GM21515 (cell line): Measurements from ENCODE around the gene PIP5KL1.
"Not testable (repeated sequence)": the region's sequence is repeated elsewhere in the genome, so short reads cannot be mapped to it uniquely, and the experiment has no call there.

Source experiments
- ATAC-seq: cut with Tn5 transposase; IDR thresholded peaks from one replicate; pipeline ENCODE4 v1.9.1; 2021; ENCODE audit not compliant: unreplicated experiment

The PIP5KL1 gene

GRCh38 chr9:127896395-127897192 lies 34.0 kb downstream of the PIP5KL1 start:
- ATAC-seq: no peak

GRCh38 chr9:127895811-127896210 lies 34.8 kb downstream of the PIP5KL1 start:
- ATAC-seq: no peak

GRCh38 chr9:127893392-127893791 lies 37.2 kb downstream of the PIP5KL1 start:
- no peak for ATAC-seq

- ATAC-seq: no peak
These were observed 37.7 kb downstream of the PIP5KL1 start for GRCh38 chr9:127892831-127893230.

DNA sequence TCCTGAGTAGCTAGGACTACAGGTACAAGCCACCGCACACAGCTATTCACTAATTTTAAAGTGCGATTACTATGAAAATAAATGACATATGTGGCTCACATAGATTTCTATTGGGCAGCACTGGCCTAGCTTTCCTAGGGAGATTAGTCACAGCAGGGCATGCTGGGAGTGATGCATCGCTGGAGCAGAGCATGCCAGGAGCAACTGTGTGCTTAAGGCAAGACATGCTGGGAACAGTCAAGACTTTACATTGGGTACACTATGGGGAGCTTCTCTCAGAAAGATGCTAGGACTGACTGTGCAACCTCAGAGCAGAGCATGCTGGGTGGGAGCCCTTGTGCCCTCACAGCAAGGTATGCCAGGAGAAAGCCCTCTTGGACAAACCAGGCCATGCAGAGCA lies 40.5 kb downstream of the PIP5KL1 start:
- no peak for ATAC-seq

DNA sequence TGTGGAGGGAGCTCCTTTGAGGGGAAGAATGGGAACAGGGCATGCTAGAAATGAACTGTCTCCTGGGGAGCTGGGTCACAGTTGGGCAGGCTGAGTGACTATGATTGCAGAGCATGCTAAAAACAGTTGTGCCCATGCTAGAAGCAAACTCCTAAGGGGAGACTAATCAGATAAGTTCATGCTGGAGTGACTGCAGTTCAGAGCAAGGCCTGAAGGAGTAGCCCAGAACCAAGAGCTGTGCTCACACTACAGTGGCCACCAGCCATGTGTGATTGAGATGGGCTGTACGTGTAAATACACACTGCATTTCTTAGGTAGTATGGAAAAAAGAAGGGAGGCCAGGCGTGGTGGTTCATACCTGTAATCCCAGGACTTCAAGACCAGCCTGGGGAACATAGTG lies 42.8 kb downstream of the PIP5KL1 start:
- ATAC-seq: no peak

DNA sequence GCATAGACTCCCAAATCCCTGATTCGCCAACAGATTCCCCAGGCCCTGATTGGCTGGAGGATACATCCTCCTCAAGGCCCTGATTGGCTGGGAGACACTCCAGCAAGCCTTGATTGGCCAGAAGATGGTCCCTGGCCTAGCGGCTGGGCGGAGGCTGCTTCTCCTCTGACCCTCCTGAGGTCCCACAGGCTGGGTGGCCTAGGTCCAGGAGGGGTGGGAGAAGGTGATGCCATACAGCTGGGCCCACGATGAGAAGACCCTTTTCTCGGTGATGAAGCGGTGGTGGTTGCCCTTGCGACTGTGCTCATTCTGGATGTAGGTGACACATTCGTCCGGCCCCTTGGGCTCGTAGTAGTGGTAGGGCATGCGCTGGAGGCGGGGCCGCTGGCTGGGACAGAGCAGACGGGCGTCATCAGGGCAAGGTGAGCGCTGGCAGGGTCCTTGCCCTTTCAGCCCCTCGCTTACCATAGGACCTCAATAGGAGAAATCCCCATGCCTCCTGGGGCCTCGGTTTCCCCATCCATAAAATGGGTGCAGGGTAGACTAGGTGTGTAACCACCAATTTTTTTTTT lies 44.1 kb downstream of the PIP5KL1 start:
- ATAC-seq: no peak

DNA sequence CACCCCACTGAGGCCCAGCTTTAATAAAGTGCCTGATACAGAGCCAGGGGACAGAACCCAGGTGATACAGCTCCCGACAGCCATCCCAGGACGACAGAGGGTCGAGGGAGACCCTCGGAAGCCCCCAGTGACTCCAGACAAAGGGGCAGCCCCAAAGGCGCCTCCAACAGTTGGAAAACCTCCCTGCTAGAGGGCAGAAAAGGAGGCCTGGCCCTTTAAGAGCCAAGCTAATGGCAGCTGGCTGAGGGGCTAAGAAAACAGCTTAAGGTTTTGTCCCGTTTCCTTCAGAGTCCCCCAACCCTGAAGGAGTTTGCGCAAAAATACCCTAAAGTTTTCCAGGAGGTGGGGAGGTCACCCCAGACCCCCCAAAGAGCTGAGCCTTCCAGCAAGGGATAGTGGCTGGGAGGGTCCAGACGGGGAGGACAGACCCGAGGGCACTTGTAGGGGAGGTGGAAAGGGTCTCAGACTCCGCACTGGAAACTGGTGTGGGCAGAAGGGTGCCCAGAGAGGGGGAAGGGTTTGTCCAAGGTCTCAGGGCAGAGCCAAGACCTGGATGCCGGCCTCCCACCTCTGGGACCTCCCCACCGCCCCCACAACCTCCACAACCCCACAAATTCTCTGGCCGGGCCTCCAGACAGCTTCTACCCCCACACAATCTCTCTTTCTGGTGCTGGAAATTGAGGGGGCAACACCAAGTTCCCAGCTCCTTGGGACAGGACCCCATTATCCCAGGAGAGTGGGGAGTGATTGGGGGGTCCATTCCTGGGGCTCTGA lies 44.9 kb downstream of the PIP5KL1 start:
- no peak for ATAC-seq

DNA sequence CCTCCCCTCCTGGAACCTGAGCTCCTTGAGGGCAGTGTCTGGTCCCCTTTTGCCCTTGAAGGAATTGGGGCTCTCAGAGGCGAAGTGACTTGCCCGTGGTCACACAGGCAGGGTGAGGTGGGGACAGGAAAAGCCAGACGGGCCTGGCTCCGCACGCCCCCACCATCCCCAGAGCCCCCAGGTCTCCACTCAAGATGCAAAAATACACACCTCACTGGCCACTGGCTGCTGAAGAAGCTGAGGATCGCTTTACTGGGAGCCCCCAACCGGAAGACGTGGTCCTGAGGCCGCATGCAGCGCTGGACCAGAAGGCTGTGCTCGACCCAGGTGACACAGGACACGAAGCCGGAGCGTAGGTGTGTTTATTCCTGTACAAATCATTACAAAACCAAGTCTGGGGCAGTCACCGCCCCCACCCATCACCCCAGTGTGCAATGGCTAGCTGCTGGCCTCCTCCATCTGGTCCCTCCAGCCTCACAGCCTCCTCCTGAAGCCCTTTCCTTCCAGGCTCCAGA lies 45.5 kb downstream of the PIP5KL1 start:
- no peak for ATAC-seq

GRCh38 chr9:127884427-127884911 lies 46.1 kb downstream of the PIP5KL1 start:
- ATAC-seq: no peak

DNA sequence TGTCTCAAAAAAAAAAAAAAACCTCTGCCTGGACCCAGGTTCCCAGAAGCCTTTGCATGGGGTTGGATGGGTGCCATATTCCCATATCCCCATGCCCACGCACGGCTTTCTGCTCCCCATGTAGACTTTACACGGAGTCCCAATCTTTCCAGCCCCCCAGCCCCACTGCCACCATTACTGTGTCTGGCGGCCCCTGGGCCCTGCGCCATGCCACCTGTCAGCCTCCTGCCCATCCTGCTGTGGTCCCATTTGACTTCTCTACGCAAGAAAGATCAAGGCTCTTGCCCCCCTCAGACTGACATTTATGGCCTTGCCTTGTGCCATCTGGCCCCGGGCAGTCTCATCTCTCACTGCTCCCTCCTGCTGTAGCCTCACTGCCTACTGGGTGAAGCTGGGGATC lies 46.6 kb downstream of the PIP5KL1 start:
- no peak for ATAC-seq

DNA sequence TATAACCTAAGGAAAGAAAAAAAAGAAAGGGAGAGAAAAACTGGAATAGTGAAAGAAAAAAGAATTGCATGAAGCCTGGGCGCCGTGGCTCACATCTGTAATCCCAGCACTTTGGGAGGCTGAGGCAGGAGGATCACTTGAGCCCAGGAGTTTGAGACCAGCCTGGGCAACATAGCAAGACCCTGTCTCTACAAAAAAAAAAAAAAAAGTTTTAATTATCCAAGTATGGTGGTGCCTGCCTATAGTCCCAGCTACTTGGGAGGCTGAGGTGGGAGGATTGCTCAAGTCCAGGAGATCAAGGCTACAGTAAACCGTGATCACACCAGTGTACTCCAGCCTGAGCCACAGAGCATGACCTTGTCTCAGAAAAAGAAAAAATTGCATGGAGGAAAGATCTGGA lies 48.9 kb downstream of the PIP5KL1 start:
- not testable (repeated sequence) for ATAC-seq

- ATAC-seq: no peak
These were observed 50.4 kb downstream of the PIP5KL1 start for GRCh38 chr9:127880143-127880542.

GRCh38 chr9:127878652-127879390 lies 51.8 kb downstream of the PIP5KL1 start:
- no peak for ATAC-seq

DNA sequence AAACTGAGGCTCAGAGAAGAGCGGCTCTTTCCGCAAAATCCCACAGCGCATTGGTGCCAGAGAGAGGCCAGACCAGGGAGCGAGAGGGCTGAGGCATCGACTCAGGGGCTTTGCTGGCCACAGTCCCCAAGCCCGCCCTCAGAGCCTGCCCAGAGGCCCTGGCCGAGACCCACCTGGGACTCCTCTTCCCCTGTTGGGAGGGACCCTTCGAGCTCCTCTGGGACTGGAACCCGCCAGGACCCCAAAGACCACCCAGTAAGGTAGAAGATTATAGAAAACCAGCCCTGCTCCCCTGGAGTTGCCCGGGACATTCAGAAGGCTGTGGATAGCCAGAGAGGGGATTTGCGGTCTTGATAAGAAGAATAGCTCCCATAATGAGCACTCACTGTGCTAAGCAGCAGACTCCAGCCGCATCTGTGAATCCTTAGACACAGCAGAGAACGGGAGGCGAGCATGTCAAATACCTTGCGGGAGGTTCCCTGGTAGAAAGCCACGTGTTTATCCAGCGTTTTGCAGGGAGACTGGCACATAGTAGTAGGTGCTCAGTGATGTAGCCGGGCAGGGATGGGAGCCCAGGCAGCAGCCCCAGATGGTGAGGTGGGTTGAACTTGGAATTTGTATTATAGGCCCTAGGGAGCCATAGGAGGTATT lies 52.5 kb downstream of the PIP5KL1 start:
- ATAC-seq: no peak

DNA sequence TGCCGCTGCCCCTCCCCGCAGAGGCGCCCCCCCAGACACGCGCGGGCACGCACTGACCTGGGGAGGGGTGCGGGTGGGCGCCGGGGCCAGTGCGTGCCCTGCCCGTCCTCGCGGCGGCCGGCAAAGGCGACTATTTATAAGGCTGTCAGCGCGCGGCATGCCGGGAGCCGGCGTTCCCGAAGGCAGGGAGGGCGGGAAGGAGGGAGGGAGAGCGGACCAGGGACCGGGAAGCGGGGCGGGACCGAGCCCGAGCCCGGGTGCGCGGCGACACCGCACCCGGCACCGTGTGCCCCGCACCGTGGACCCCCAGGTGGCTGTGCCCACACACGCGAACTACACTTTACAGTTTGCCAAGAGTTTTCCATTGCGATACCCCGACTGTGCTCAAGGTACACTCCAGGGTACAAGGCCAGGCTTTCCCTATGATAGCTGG lies 53.0 kb downstream of the PIP5KL1 start, which contains the start of gene AK1:
TSS of gene AK1 (minus strand) at position 110 of the 433 bp plus-strand sequence. CDS start 3,058 bp downstream, outside the sequence.
- no peak for ATAC-seq

DNA sequence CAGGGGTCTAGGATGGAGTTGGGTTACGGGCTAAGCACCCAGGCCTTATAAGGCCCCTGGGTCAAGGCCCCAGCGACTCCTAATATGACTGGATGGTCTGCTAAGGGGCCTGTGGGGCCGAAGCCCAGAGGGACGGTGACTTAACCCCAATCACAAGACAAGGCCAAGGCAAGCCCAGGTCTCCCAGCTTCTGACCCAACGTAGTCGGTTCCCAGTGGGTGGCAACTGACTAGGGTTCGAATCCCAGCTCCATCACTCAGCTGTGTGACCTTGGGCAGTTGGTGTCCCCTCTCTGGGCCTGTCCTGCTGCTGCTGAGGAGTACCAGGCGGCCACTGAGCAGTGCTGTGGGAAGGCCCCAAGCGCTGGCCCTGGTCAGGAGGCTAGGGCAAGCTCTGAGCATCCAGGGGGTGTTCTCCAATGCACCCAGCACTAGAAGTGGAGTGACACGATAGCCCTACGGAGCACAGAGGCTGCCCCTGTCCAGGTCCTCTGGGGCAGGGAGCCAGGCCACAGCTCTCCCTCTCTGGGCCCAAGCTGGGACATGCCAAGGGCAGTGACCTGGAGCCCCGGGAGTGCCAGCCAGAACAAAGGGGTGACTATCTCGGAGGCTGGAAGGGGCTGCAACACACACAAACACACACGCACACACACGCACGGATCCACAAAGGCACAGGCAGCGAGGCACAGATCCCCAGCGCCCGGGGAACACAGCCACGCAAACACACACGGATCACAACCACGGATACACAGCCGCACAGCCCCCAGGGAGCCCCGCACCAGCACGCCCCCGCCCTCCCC lies 53.6 kb downstream of the PIP5KL1 start:
- no peak for ATAC-seq

- no peak for ATAC-seq
These were observed 54.4 kb downstream of the PIP5KL1 start for GRCh38 chr9:127876026-127876763.
